ENCODE data around the gene ACKR3.

Gene ACKR3

DNA sequence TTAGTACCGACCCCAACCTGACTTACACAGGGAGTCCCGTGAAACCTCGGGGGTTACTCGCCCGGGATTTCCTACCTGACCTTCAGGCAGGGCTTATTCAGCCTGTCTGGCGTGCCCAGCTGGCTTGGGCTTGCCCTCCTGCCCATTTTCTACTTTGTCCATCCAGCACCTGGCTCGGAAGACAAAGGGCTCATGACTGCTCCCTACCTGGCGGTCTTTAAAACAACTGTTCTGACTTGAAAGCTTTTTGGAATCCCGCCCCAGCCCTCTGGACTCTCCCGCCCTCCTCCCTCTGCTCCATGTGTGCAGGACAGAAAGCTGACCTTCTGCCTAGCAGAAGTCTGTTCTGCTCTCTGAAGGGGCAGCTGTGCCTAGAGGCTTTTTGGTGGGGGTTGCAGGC, 43.1 kb downstream of the ACKR3 start:
- no peak for DNase-seq (ENCODE audit: low read depth)

DNA sequence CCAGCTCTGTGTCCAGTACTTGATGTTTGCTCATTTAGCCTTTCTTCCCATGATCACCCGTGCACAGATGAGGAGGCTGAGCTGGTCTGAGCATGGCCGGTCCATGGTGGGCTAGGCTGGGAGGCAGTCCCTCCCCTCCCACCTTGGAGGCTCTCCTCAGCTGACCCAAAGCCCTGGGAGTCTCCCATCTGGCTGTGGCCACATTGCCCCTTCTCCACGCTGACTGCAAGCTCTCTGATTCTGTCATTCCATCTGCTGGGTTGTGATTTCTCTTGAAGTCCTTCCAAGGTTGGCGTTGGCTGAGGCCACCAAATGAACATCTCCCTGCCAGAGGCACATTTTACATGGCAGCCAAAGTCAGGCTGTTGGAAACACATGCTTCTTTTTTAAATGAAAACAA, 44.0 kb downstream of the ACKR3 start:
- no peak for DNase-seq (ENCODE audit: low read depth)

DNA sequence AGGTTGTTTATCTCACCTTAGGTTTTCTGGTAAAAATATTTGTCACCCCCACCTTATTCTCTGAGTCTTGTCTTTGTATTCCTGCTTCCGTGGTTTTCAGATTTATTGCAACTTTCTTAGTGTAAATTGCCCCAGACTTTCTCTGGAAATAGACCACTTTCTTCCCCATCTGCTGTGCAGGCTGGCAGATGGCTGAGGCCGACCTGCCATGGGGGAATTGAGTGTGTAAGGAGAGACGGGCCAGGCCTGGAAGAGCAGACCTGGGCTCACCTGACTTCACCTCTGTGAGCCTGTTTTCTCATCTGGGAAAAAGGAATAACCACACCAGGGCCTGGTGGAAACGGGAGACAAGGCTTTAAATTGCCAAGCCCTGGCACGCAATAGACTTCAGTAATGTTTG, 44.9 kb downstream of the ACKR3 start:
- DNase-seq (ENCODE audit: low read depth) = no peak

DNA sequence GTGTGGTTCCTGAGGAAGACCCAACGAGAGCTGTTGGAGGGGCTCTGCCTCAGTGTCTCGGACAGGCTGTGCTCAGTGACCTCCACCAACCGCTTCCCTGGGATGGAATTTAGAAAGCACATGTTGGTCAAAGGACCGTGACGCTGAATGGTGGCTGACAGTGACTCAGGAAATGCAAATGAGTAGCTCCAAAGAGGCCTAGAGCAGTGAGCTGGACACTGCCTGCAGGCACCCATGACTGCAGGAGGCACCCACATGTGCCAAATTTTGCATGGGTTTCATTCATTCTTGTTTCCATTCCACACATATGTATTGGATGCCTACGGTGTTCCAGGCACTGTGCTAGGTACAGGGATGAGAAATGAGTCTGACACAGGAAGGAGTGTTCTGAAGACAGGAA, 46.4 kb downstream of the ACKR3 start:
- DNase-seq (ENCODE audit: low read depth) = no peak

DNA sequence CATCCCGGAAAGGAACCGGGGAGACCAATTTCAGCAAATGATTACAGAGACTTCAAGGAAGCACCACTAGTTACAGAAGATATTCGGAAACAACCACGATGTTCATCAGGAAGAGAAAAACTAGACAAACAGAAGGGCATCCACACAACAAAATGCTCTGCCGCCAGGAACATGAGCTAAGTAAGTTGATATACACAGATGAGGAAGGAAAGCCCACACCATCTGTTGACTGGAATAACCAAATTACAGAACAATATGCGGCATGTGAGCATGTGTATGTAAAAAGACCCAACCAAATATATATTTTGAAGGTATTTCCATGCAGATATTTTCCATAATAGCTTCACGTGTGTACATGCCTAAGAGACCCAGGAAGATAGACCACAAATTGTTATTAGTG, 47.0 kb downstream of the ACKR3 start:
- no peak for DNase-seq (ENCODE audit: low read depth)

DNA sequence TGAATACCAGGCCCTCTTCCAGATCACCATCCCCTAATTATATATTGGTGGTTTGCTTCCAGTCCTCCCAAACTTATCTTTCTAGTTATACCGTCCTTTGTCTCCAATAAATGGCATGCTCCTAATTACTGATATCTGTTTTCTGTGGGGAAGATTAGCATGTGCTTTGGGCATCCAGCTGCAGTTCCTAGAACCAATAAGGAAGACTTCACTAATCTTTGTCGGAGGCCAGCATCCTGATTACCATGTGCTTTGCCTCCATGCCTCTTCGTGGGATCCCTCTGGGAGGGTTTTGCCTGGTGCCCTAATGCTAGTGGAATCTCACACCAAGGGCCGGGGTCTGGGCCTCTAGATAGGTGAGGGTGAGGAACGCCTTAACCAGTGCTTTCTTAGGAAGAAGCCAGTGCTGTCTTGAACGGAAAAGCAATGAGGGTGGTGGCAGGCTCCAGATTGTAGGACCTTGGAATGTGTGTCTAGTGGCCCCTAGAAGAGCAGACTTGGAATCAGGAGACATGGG, 47.7 kb downstream of the ACKR3 start:
- DNase-seq (ENCODE audit: low read depth) = no peak

DNA sequence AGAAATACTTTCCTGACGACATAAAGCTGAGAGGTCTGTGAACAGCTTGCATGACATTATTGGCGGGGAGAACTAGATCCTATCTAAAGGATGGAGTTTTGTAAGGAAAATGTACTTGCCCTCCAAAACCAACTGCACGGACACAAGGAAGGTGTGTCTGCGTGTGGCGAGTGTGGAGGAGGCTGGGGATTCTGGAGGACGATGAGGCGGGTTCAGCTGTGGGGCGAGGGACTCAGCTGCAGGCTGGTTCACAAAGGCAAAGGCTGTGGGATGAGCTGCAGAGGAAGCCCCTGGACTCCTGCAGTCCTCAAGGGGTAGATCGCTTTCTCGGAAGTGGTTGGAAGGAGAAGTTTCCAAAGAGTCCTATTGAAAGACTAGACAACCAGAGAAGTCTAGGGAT, 48.2 kb downstream of the ACKR3 start:
- DNase-seq (ENCODE audit: low read depth) = no peak

DNA sequence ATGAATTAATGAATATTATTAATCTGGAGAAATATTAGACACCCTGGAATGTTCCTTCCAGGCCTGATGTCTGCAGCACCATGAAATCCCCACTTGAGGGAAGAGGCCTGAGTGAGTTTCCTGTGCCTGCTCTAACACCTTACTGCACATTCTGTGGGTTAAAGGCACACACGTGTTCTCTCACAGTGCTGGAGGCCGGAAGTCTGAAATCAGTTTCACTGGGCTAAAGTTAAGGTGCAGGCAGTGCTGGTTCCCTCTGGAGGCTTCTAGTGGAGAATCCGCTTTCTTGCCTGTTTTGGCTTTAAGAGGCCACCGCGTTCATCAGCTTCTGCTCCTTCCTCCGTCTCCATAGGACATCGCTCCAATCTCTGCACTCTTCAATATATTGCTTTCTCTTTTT, 48.7 kb downstream of the ACKR3 start:
- DNase-seq (ENCODE audit: low read depth) = no peak

DNA sequence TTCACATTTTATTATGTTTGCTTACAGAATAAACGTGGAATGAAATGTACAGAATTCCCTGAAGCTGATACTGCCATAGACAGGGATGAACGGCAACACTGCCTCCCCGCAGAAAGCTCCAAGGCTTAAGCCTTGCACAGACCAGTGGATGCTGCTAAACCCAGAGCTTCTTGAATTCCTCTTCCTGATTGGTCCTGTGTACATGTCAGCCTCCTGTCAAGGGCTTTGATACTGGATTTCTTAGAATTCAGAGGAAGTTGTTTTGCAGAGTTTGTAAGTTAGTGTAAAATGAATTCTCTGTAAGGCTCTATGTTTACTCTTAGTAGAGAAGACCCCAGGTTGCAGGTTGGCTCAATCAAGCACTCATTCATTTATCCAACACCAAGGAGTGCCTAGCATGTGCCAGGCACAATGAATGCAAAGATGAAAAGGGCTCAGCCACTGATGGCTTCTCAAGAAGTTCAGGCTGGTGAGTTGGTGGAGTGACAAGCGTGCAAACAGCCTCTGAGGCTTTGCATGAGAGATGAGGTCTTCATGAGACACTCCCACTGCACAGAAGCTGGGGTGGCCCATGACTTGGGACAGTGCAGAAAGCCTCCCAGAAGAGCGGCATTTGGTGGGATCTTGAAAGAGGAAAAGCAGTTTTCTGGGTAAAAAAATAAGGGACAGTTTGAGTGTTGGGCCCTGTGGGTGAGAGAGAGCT, 50.4 kb downstream of the ACKR3 start:
- DNase-seq (ENCODE audit: low read depth) = no peak

DNA sequence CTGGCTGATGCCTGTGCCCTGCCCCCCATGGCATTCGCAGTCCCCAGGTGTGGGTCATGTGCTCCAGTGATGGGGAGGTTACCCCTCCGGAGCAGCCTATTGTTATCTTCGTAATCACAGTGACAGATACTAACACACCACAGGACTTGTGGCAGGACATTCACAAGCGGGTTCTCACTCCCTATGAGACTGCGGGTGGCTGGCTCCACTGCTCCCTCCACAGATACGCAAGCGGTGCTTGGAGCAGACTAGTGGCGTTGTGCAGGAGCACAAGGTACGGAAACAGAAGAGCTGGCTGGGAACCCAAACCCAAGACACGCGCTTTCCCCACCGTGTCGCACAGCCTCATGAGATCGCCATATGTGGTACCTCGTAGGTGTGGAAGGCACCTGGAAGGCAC, 52.2 kb downstream of the ACKR3 start:
- no peak for DNase-seq (ENCODE audit: low read depth)

DNA sequence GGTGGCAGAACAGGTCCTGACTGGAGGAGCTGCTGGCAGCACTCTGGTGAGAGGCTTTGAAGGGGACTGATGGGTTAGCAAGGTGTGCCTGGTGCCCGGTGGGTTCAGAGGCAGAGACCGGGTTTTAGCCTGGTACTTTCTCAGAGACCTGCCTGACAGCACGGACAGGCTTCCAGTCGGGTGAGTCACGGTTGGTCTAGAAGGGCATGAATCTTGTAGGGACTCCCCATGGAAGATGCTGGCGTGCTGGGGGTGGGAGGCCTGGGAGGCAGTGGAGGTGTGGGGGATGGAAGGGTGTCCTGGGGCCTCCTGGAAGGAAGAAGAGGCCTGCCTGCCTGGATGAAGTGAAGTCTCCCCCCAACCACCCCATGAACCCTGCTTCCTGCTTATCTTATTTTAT, 52.6 kb downstream of the ACKR3 start:
- no peak for DNase-seq (ENCODE audit: low read depth)

DNA sequence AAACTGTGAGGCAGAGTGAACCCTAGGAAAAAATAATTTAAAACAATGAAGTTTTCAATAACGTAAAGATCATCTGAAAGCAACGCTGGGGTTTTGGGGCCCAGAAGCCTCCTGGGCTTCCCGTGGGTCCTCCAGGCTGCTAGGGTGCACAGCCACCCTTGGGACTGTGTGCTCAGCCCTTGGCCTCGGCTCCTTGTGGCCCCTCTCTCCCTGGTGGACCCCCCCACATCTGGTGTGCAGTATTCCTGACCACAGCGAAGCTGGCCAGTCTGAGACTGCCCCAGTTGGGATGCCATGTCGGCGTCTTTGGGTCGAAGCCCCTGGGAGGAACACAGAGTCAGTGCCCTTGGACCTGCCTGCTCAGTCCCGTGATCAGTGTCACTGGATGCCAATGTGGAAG, 53.0 kb downstream of the ACKR3 start:
- DNase-seq (ENCODE audit: low read depth) = no peak

DNA sequence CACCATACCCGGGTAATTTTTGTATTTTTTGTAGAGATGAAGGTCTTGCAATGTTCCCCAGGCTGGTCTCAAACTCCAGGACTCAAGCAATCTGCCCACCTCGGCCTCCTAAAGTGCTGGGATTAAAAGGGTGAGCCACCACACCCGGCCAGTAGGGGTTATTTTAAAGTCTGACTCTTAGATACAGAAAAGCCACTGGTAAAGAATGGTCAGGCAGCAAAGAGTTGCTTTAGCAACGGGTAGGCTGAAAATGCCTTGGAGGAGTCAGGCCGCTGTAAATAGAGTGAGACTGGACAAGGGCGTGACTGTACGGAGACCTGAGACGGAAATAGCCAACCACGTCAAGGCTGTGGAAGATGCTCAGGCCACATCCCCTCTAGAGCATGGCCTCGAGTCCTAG, 54.2 kb downstream of the ACKR3 start:
- no peak for DNase-seq (ENCODE audit: low read depth)

DNA sequence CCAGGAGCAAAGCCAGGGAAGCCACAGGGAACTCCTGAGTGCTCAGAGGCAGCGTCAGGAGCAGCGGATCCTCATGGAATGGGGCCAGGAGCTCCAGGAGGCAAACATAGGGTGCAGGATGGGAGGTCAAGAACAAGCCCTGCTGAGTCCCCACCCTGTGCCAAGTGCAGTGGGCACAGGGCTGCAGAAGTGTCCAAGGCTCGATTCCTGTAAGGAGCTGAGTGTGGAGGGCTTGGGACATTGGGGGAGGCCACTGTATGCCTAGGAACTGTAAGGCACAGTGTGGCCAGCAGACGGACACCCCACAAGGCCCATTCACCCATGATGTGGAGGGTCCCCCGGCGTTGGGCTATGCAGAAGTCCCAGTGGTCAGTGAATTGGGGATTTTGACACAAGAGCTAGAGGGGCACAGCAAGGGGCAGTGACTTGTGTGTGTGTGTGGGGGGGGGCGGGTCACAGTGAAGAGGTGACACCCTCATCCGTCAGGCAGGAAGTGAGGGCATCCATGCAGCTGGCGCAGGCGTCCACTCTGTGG, 55.6 kb downstream of the ACKR3 start:
- DNase-seq (ENCODE audit: low read depth) = no peak

DNA sequence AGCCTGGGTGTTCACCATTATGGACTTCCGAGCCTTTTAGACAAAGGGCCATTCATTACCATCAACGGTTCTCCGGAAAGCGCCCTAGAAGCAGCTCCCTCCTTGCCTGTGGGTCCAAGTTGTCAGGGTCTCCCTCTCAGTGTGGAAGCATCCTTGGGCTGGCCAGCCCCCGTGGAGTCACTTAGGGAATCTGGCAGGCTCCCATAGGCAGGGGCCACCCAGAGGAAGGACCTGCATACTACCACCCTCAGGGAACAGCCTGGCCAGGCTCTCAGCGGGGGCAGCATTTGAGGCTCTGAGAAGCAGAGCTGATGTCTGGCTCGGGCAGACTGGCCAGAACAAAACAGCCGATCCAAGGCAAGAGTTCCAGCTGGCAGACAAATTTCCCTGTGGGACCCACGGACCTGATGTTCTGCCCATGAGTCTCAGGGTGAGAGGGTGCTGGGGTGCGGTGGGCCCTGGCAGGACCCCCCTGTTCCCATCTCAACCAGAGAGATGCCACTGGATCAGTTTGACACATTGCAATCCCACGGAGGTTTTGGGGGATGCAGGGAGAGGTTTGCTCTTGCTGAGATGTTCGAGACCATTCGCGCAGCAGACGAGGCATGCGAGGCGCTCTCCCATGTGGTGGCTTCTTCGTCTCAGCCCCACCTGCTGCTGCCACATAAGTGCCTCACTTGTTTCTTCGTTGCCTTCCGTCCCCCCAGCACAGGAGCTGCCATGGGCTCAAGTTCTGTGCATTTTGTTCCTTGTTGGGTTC, 56.9 kb downstream of the ACKR3 start:
- no peak for DNase-seq (ENCODE audit: low read depth)

DNA sequence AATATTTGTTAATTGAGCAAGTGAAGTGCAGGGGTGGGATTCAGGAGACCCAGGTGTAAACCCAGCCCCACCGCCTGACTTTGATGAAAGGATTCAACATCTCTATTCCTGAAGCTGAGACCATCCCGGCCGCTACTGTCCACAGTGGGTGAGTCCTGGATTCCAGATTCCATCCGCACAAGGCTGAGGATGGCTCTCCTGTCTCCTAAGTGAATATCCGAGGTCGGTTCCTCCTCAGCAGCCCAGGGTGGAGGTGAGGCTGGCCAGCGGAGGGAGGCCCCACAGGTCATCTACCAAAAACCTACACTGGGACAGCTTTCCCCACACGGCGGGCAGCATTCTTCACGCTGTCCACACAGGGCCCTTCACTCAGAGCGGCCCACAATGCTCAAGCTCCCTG, 57.6 kb downstream of the ACKR3 start:
- no peak for DNase-seq (ENCODE audit: low read depth)

DNA sequence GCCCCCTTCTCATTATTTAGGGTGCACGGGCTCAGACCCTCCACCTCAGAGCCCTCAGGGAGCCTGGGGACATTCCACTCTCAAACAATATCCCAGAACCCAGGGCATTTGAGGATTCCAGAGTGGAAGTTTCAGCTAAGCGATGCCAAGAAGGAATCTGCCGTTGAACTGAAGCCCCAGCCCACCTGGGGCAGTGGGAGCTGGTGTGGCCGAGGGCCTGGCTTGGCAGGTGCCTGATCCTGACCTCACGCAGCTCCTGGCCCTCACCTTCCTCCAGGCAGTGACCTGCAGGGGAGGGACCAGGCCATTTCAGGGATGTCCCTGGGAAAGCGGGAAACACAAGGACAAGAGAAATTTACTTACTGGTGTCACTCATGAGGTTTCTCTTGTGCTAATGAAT, 58.2 kb downstream of the ACKR3 start:
- no peak for DNase-seq (ENCODE audit: low read depth)

DNA sequence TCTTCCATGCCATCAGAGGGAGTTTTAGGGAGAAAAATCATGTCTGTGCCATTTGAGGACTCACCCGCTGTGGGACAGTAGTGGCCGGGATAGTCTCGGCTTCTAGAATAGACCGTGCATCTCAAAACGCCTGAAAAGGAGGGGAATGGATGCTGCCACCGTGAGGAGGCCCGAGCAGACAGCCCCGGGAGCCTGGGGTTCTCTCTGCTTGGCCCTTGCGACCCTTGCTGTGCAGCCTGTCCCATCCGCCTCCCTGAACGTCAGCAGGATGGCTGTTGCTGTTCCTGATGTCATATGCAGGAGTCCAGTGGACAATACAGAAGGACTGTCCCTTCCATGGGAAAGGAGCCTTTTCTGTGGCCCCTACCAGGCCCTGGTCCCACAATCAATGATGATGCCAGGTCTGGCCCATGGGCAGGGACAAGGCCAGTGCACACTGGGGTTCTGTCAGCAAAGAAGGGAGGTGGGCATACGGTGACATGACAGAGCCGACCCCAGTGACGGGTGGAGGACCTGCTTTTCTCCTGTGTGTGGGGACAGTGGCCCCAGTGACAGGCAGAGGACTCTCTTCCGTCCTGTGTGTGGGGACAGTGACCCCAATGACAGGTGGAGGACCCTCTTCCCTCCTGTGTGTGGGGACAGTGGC, 58.8 kb downstream of the ACKR3 start:
- no peak for DNase-seq (ENCODE audit: low read depth)

DNA sequence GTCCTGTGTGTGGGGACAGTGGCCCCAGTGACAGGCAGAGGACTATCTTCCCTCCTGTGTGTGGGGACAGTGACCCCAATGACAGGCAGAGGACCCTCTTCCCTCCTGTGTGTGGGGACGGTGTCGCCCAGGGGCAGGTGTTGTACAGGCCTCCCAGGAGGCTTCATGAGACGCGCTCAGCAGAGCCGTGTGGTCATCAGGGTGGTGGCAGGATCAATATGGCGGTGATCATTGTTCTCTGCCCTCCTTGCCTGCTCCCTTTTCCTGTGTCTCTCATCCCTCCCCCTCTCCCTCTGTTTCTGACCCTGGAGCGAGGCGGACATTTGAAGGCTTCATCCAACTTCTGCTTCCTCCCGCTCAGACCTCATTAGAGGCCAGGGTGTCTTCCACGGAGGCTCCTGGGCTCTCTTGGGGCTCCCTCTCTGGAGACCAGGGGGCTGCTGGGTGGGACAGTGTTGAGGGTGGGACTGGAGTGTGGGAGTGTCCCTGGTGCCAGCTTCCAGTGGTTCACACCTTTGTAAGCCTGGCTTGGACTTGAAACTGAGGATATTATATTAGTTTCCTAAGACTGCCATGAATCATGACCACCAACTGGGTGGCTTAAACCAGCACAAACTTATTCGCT, 59.5 kb downstream of the ACKR3 start:
- no peak for DNase-seq (ENCODE audit: low read depth)

DNA sequence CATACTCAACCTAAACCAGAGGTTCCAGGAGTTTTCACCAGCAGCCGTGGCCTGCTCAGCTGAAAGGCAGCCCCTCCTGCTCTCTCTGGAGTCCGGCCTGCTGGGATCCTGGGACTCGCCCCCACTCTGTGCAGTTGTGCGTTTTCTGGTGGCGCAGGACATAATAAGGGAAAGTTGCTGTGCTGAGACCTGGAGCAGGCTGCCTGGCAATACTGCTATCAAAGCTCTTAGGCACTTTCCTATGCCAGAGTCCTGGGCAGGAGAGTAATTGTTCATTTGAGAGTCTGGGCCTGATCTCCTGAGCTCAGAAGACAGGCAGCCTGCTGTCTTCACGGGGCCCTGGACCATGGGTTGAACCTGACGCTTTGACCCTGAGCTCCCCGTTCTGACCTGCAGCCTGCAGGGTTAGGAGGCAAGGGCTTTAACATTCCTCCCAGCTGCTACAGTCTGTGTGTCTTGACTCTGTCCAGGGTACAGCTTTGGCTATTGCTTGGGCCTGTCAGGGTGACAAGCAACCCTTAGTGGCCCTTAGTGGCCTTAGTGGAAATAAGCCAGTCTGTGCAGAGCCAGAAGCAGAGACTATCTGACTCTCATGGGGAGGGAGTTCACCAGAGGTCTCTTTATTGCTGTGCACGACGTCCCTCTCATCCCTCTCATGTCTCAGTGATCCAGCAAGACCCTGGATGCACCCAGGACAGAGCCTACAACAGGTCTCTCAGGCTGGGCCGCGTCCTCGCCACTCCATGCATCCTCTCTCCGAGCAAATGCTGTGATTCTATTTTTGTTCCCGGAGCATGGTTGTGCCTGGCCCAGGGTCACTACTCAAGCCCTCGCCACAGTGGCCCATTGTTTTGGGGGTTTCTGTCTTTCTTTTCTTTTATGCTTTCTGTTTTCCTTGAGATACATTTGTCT, 60.6 kb downstream of the ACKR3 start:
- DNase-seq (ENCODE audit: low read depth) = no peak

DNA sequence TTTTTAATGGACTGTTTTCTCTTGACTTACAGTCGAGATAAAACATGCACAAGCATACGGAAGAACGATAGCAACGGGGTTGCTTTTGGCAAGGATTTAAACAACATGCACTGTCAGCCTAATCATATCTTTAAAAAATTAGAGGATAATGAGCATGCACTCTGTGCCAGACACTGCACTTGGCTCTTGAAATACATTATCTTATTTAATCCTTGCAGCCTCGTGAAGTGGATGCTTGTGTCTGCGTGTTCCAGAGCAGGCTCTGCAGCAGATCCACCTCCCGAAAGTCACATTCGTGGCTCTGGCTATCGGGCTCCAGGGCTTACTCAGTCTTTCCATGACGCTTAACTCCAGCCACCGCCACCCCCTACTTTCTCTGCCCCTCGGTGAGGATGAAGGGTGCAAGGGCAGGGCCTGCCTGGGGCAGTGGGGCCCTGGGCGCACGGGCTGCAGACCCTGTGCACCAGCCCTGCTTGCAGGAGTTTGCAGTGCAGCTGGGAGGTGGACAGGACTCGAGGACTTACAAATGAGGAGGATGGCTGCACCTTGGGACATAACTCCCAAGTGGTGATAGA, 61.7 kb downstream of the ACKR3 start:
- no peak for DNase-seq (ENCODE audit: low read depth)
